Smooth muscle cell (in vitro differentiated cells): ENCODE measurements around the gene PTAFR. TPM values are rescaled to one million over a fixed set of nuclear protein-coding genes. Genes with fewer than 3 reads are reported as not detected.

Experiments
- DNase-seq: peaks from one replicate; lab custom pipeline; 2025; ENCODE audit not compliant: unreplicated experiment; lab: John Stamatoyannopoulos, UW
- H2AFZ ChIP-seq: fragments of 200-600 bp; sonication (generic); 2 replicates; pipeline ENCODE4 v1.6.0; 2016; ENCODE audit warnings: antibody characterized with exemption, low read depth, mild to moderate bottlenecking
- H3F3A ChIP-seq: fragments of 200-600 bp; sonication (generic); 2 replicates; pipeline ENCODE4 v1.6.0; 2017; ENCODE audit warnings: antibody characterized with exemption, low read depth
- H3K27ac ChIP-seq: fragments of 200-600 bp; sonication (generic); 2 replicates; pipeline ENCODE4 v1.5.1; 2016; ENCODE audit warnings: low read depth, mild to moderate bottlenecking
- H3K27me3 ChIP-seq: fragments of 200-600 bp; sonication (generic); 2 replicates; pipeline ENCODE4 v1.6.1; 2016; ENCODE audit warnings: low read depth, mild to moderate bottlenecking
- H3K36me3 ChIP-seq: fragments of 200-600 bp; sonication (generic); 2 replicates; pipeline ENCODE4 v1.5.1; 2016; ENCODE audit warnings: low read depth
- H3K4me1 ChIP-seq: fragments of 200-600 bp; sonication (generic); 2 replicates; pipeline ENCODE4 v1.5.1; 2016; ENCODE audit warnings: low read depth
- H3K4me2 ChIP-seq: fragments of 200-600 bp; sonication (generic); 2 replicates; pipeline ENCODE4 v1.6.0; 2016; ENCODE audit warnings: mild to moderate bottlenecking
- H3K4me3 ChIP-seq: fragments of 200-600 bp; sonication (generic); 2 replicates; pipeline ENCODE4 v1.5.1; 2016; ENCODE audit warnings: mild to moderate bottlenecking
- H3K79me2 ChIP-seq: fragments of 200-600 bp; sonication (generic); 2 replicates; pipeline ENCODE4 v1.6.0; 2016; ENCODE audit warnings: low read depth, mild to moderate bottlenecking
- H3K9ac ChIP-seq: fragments of 200-600 bp; sonication (generic); 2 replicates; pipeline ENCODE4 v1.6.0; 2016; ENCODE audit warnings: low read depth
- H3K9me3 ChIP-seq: fragments of 200-600 bp; sonication (generic); replicated peaks from 2 replicates; pipeline ENCODE4 v1.5.1; 2016; ENCODE audit warnings: low read depth
- H4K20me1 ChIP-seq: fragments of 200-600 bp; sonication (generic); 2 replicates; pipeline ENCODE4 v1.6.0; 2016; ENCODE audit warnings: low read depth
- WGBS: methylation state at CpG from one replicate; pipeline ENCODE4 v1.1.7; 2016; ENCODE audit warnings: low lambda C conversion rate; 5-methylcytosine and 5-hydroxymethylcytosine counted together
- polyA plus RNA-seq: library from polyadenylated mRNA; unstranded; fragments of >200 nt; fragmentation: Nextera tagmentation; extraction: Ambion mirVana; gene quantifications from 2 replicates; pipeline ENCODE4 v1.2.1, GENCODE V29; 2016
- total RNA-seq: library from RNA; depleted of rRNA; stranded (reverse); fragments of >200 nt; gene quantifications from 2 replicates; pipeline ENCODE4 v1.2.3, GENCODE V29; 2014
- TF ChIP-seq, protein P1 (sequence below): fragments of 200-600 bp; sonication (generic); IDR thresholded peaks from 2 replicates; pipeline ENCODE4 v1.5.1; 2017; ENCODE audit warnings: borderline replicate concordance, mild to moderate bottlenecking, antibody characterized with exemption; ENCODE audit not compliant: insufficient read depth, poor library complexity, severe bottlenecking

Gene PTAFR
- total and polyA plus RNA-seq, 2 experiments from 2014 or later = 0.16 to 0.49 TPM

DNA sequence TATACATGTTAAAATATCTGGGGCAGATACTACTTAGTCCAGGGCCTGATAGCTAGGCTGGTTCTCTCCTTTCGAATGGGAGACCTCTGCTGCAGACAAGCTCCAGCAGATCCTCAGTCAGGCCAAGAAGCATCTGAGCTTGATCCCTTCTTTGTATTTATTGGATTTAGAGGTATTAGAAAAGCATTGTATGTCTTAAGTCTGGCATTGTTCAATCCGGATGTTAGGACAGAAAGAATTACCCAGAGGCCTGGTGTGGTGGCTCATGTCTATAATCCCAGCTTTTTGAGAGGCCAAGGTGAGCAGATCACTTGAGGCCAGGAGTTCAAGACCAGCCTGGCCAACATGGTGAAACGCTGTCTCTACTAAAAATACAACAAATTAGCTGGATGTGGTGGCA is 66.9 kb downstream of the PTAFR start:
- TF ChIP-seq, protein P1, sequence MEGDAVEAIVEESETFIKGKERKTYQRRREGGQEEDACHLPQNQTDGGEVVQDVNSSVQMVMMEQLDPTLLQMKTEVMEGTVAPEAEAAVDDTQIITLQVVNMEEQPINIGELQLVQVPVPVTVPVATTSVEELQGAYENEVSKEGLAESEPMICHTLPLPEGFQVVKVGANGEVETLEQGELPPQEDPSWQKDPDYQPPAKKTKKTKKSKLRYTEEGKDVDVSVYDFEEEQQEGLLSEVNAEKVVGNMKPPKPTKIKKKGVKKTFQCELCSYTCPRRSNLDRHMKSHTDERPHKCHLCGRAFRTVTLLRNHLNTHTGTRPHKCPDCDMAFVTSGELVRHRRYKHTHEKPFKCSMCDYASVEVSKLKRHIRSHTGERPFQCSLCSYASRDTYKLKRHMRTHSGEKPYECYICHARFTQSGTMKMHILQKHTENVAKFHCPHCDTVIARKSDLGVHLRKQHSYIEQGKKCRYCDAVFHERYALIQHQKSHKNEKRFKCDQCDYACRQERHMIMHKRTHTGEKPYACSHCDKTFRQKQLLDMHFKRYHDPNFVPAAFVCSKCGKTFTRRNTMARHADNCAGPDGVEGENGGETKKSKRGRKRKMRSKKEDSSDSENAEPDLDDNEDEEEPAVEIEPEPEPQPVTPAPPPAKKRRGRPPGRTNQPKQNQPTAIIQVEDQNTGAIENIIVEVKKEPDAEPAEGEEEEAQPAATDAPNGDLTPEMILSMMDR = no peak
- H3K27me3 ChIP-seq = no peaks in the 10 kb centered on the region
- no peak overlapping the region for H3K9ac ChIP-seq
- H3K4me1 ChIP-seq = no peaks in the 10 kb centered on the region
- H3K27ac ChIP-seq = no peak overlapping the region
- 93% methylated on average over 3 of the region's 3 CpGs for WGBS
- H3K4me2 ChIP-seq = no peak overlapping the region
- H3F3A ChIP-seq = no peaks in the 10 kb centered on the region
- H3K79me2 ChIP-seq = no peaks in the 10 kb centered on the region
- H3K9me3 ChIP-seq = no peaks in the 10 kb centered on the region
- H3K36me3 ChIP-seq = no peaks in the 10 kb centered on the region
- no peak for DNase-seq
- no peak overlapping the region for H3K4me3 ChIP-seq
- H4K20me1 ChIP-seq = no peaks in the 10 kb centered on the region
- no peak overlapping the region for H2AFZ ChIP-seq

DNA sequence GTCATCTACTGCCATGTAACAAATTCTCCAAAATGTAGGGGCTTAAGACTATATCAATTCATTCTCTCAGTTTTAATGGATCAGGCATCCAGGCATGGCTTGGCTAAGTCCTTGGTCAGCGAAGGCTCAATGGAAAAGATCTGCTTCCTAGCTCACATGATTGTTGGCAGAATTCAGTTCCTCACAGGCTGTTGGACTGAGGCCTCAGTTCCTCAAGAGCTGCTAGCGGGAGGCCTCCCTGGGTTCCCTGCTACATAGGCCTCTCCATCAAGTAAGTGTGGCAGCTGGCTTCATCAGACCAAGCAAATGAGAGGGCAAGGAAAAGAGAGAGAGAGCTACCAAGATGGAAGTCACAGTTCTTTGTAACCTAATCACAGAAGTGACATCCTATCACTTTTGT is 68.5 kb downstream of the PTAFR start:
- no peak overlapping the region for H3K27ac ChIP-seq
- H3K4me3 ChIP-seq = no peak overlapping the region
- WGBS = 95% methylated on average over 2 of the region's 2 CpGs
- no peak overlapping the region for H3K9ac ChIP-seq
- no peaks in the 10 kb centered on the region for H3K4me1 ChIP-seq
- H4K20me1 ChIP-seq = no peaks in the 10 kb centered on the region
- no peaks in the 10 kb centered on the region for H3K9me3 ChIP-seq
- no peak for DNase-seq
- no peaks in the 10 kb centered on the region for H3F3A ChIP-seq
- no peak overlapping the region for H3K4me2 ChIP-seq
- no peaks in the 10 kb centered on the region for H3K36me3 ChIP-seq
- no peaks in the 10 kb centered on the region for H3K79me2 ChIP-seq
- TF ChIP-seq, protein P1 = no peak
- H3K27me3 ChIP-seq = no peaks in the 10 kb centered on the region
- no peak overlapping the region for H2AFZ ChIP-seq

DNA sequence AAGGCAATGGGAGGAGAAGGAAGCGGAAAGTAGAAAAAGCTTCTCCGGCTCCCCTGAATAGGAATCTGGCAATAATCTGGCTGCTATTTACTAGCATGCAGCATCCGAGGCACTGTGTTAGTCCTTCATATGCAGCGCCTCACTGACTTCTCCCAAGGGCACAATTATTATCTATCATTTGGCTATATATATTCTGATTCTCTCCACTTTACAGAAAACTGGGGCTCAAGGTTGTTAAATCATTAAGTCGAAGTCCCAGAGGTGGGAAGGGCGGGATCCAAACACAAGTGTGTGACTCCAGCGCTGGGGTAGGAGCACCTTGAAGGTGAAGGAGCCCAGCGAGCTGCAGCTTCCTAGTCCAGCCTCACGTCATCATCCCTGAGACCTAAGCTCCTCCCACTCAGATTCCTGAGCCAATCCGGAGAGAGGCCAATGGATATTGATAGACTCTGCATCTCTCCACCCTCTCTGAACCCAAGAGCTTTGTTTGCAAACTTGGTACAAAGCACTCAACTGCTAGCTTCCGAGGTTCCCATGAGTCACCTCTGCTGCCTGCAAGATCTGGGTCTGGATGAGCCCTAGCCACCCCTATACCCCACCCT is 71.5 kb downstream of the PTAFR start:
- H3K4me2 ChIP-seq = peak overlapping the region; percentile 80
- 32% methylated on average over 11 of the region's 11 CpGs for WGBS

More for the DNA sequence above, 71.5 kb downstream of the PTAFR start:
- peak overlapping the region; percentile 40 for H3K4me3 ChIP-seq
- TF ChIP-seq, protein P1 = no peak
- no peaks in the 10 kb centered on the region for H3F3A ChIP-seq
- H2AFZ ChIP-seq = peak overlapping the region; percentile 85
- no peaks in the 10 kb centered on the region for H3K27me3 ChIP-seq
- no peaks in the 10 kb centered on the region for H4K20me1 ChIP-seq
- no peak overlapping the region for H3K27ac ChIP-seq
- H3K9me3 ChIP-seq = no peaks in the 10 kb centered on the region
- no peak overlapping the region for H3K9ac ChIP-seq
- no peaks in the 10 kb centered on the region for H3K36me3 ChIP-seq
- no peaks in the 10 kb centered on the region for H3K79me2 ChIP-seq
- H3K4me1 ChIP-seq = no peaks in the 10 kb centered on the region
- DNase-seq = no peak
